Effector CD8-positive, alpha-beta T cell (primary cell): ENCODE data around the gene MTG1.
"Not testable (repeated sequence)": the region's sequence is repeated elsewhere in the genome, so short reads cannot be mapped to it uniquely, and the experiment has no call there.

Experiments
- DNase-seq: peaks from one replicate; lab custom pipeline; 2025; lab: John Stamatoyannopoulos, UW

Gene MTG1

GRCh38 chr10:133466683-133467275 lies 72.8 kb downstream of the MTG1 start:
- DNase-seq, result no peak

- no peak for DNase-seq
These were observed 73.4 kb downstream of the MTG1 start for GRCh38 chr10:133467286-133467911.

GRCh38 chr10:133469205-133469604 lies 75.2 kb downstream of the MTG1 start:
- not testable (repeated sequence) for DNase-seq

- DNase-seq, result no peak
These were observed 77.5 kb downstream of the MTG1 start for GRCh38 chr10:133471300-133472109.
